Neuronal stem cell (in vitro differentiated cells): ENCODE results near the gene SLC19A1.
A peak's percentile ranks its signal among the peaks of the same experiment; 100 is the strongest.

Experiments used
- DNase-seq: peaks from one replicate; pipeline ENCODE4 v3.0.0-alpha.2; 2013; ENCODE audit warnings: low spot score
- H2AFZ ChIP-seq: one replicate; pipeline ENCODE4 v1.6.1; 2013; ENCODE audit warnings: mild to moderate bottlenecking, low read length, inconsistent platforms
- H2AK5ac ChIP-seq: 2 replicates; pipeline ENCODE4 v1.6.1; 2013; ENCODE audit warnings: low read depth, mild to moderate bottlenecking, inconsistent platforms, low read length, moderate library complexity, mixed read lengths
- H2BK120ac ChIP-seq: 2 replicates; pipeline ENCODE4 v1.6.1; 2013; ENCODE audit warnings: low read depth, mild to moderate bottlenecking, inconsistent platforms, low read length, moderate library complexity, mixed read lengths
- H2BK12ac ChIP-seq: one replicate; pipeline ENCODE4 v1.6.1; 2013; ENCODE audit warnings: low read length, inconsistent platforms
- H2BK15ac ChIP-seq: 2 replicates; pipeline ENCODE4 v1.6.1; 2013; ENCODE audit warnings: mild to moderate bottlenecking, low read length, inconsistent platforms, mixed read lengths
- H2BK5ac ChIP-seq: one replicate; pipeline ENCODE4 v1.6.1; 2013; ENCODE audit warnings: inconsistent platforms, mild to moderate bottlenecking, low read length, moderate library complexity
- H3K14ac ChIP-seq: one replicate; pipeline ENCODE4 v1.6.1; 2013; ENCODE audit warnings: low read length, inconsistent platforms
- H3K18ac ChIP-seq: 2 replicates; pipeline ENCODE4 v1.6.1; 2013; ENCODE audit warnings: low read length, inconsistent platforms
- H3K23ac ChIP-seq: 2 replicates; pipeline ENCODE4 v1.6.1; 2013; ENCODE audit warnings: low read depth, mild to moderate bottlenecking, mixed read lengths, low read length, inconsistent platforms; ENCODE audit not compliant: poor library complexity
- H3K27ac ChIP-seq: replicated peaks from 3 replicates; pipeline ENCODE4 v1.5.1; 2013; ENCODE audit warnings: low read length, inconsistent platforms
- H3K27me3 ChIP-seq, 3 experiments: 2 replicates each; pipeline ENCODE4 v1.6.1; 2013; ENCODE audit warnings: low read length in 3 of 3, mild to moderate bottlenecking in 2 of 3, inconsistent platforms in 1 of 3, low read depth in 1 of 3, mixed read lengths in 1 of 3, moderate library complexity in 1 of 3; ENCODE audit not compliant: control insufficient read depth in 3 of 3, insufficient read depth in 3 of 3
- H3K36me3 ChIP-seq, 2 donors: replicated peaks in 1 of 2; 2 replicates each; pipeline ENCODE4 v1.6.1; 2013; ENCODE audit warnings: low read length in 2 of 2; ENCODE audit not compliant: control insufficient read depth in 2 of 2, insufficient read depth in 2 of 2
- H3K4ac ChIP-seq: 2 replicates; pipeline ENCODE4 v1.6.1; 2013; ENCODE audit warnings: inconsistent platforms, mild to moderate bottlenecking, low read length, moderate library complexity
- H3K4me1 ChIP-seq, 2 donors: 1 replicate in 1 of 2; 2 replicates in 1 of 2; pipeline ENCODE4 v1.6.1; 2013; ENCODE audit warnings: low read length in 2 of 2, low read depth in 1 of 2; ENCODE audit not compliant: control insufficient read depth in 2 of 2, insufficient read depth in 1 of 2
- H3K4me2 ChIP-seq: one replicate; pipeline ENCODE4 v1.6.1; 2013; ENCODE audit warnings: mild to moderate bottlenecking, low read length, inconsistent platforms; ENCODE audit not compliant: insufficient read depth, poor library complexity, severe bottlenecking
- H3K4me3 ChIP-seq, 2 donors: 2 replicates each; pipeline ENCODE4 v1.5.1; 2013; ENCODE audit warnings: low read length in 2 of 2, mild to moderate bottlenecking in 2 of 2, inconsistent platforms in 1 of 2, moderate library complexity in 1 of 2
- H3K79me1 ChIP-seq: one replicate; pipeline ENCODE4 v1.6.1; 2013; ENCODE audit warnings: low read depth, mild to moderate bottlenecking, inconsistent platforms, low read length, moderate library complexity
- H3K9ac ChIP-seq: one replicate; pipeline ENCODE4 v1.6.1; 2013; ENCODE audit warnings: mild to moderate bottlenecking, low read depth, low read length, inconsistent platforms; ENCODE audit not compliant: poor library complexity
- H3K9me3 ChIP-seq, 2 donors: replicated peaks in 1 of 2; 2 replicates each; pipeline versions ENCODE3 to v1.6.1; 2013; ENCODE audit warnings: low read length in 2 of 2, mild to moderate bottlenecking in 2 of 2, inconsistent platforms in 1 of 2, low read depth in 1 of 2, mixed read lengths in 1 of 2, moderate library complexity in 1 of 2; ENCODE audit not compliant: control insufficient read depth in 2 of 2, insufficient read depth in 1 of 2
- H4K8ac ChIP-seq: one replicate; pipeline ENCODE4 v1.6.1; 2013; ENCODE audit warnings: low read depth, mild to moderate bottlenecking, inconsistent platforms, low read length, moderate library complexity
- H4K91ac ChIP-seq: one replicate; pipeline ENCODE4 v1.6.1; 2013; ENCODE audit warnings: low read length, low read depth, mild to moderate bottlenecking, inconsistent platforms; ENCODE audit not compliant: poor library complexity
- WGBS, 2 donors: extraction: QIAGEN DNeasy Blood & Tissue Kit; methylation state at CpG; one replicate each; pipeline ENCODE4 v1.1.7; 2013; ENCODE audit warnings: missing lambda C conversion rate in 2 of 2, mixed read lengths in 1 of 2; ENCODE audit not compliant: insufficient read length in 2 of 2, insufficient replicate concordance in 1 of 2; ENCODE audit errors: extremely low coverage in 2 of 2; 5-methylcytosine and 5-hydroxymethylcytosine counted together

Gene SLC19A1

GRCh38 chr21:45573452-45574035 is 31.3 kb upstream of the SLC19A1 start:
- no peak overlapping the region for H3K4ac ChIP-seq
- H3K79me1 ChIP-seq: no peaks in the 10 kb centered on the region
- H3K9me3 ChIP-seq: no peaks in the 10 kb centered on the region
- peak overlapping the region; percentile 87 for H2AFZ ChIP-seq
- H2BK15ac ChIP-seq: no peak overlapping the region
- H2BK5ac ChIP-seq: no peak overlapping the region
- no peaks in the 10 kb centered on the region for H3K36me3 ChIP-seq
- H2BK120ac ChIP-seq: no peak overlapping the region
- no peak overlapping the region for H3K4me3 ChIP-seq
- H4K91ac ChIP-seq: no peak overlapping the region
- no peak overlapping the region for H2BK12ac ChIP-seq
- WGBS, 2 donors: no CpG with 5 or more reads among the region's 14 CpGs
- no peak overlapping the region for H3K14ac ChIP-seq
- H3K4me2 ChIP-seq: no peak overlapping the region
- H3K9ac ChIP-seq: no peak overlapping the region
- peak overlapping the region; percentile 90 for H3K18ac ChIP-seq
- H4K8ac ChIP-seq: no peak overlapping the region
- H3K27me3 ChIP-seq: peaks cover 0 to 45% (median 0%) of the 10 kb centered on the region in 3 experiments
- no peak for DNase-seq
- peak overlapping the region; percentile 6 for H3K23ac ChIP-seq
- H3K27ac ChIP-seq: no peak overlapping the region
- no peak overlapping the region for H2AK5ac ChIP-seq
- peaks cover 9 to 12% of the 10 kb centered on the region in 2 donors for H3K4me1 ChIP-seq

- Histone ChIP-seq H2BK12ac (no peak overlapping the region), H3K27ac (no peak overlapping the region), H2BK15ac (no peak overlapping the region), H3K4me3 (no peak overlapping the region), H2AFZ (no peak overlapping the region), H4K91ac (no peak overlapping the region), H3K14ac (no peak overlapping the region), H3K4ac (no peak overlapping the region), H3K79me1 (no peaks in the 10 kb centered on the region), H3K9me3 (no peaks in the 10 kb centered on the region), H3K27me3 (peaks cover 0 to 42% (median 0%) of the 10 kb centered on the region in 3 experiments), H2BK5ac (no peak overlapping the region), H3K4me1 (peaks cover 9 to 14% of the 10 kb centered on the region in 2 donors), H3K23ac (no peak overlapping the region), H3K36me3 (no peaks in the 10 kb centered on the region), H3K4me2 (no peak overlapping the region), H2BK120ac (no peak overlapping the region), H3K18ac (no peak overlapping the region), H2AK5ac (no peak overlapping the region), H4K8ac (no peak overlapping the region), H3K9ac (no peak overlapping the region)
- no CpG with 5 or more reads among the region's 11 CpGs for WGBS, 2 donors
- DNase-seq: no peak
Measured at GRCh38 chr21:45572783-45573451, 30.7 kb upstream of the SLC19A1 start.

GRCh38 chr21:45572231-45572630 is 30.0 kb upstream of the SLC19A1 start:
- Histone ChIP-seq H2BK120ac (no peak overlapping the region), H3K4me3 (peak overlapping the region in 1 of 2 donors; percentile 37), H3K27ac (no peak overlapping the region), H2BK12ac (peak overlapping the region; percentile 16), H2AK5ac (peak overlapping the region; percentile 10), H3K4me1 (peaks cover 9 to 18% of the 10 kb centered on the region in 2 donors), H3K18ac (peak overlapping the region; percentile 69), H3K79me1 (no peaks in the 10 kb centered on the region), H3K23ac (no peak overlapping the region), H2BK15ac (no peak overlapping the region), H3K14ac (no peak overlapping the region), H3K4me2 (no peak overlapping the region), H4K91ac (no peak overlapping the region), H3K36me3 (no peaks in the 10 kb centered on the region), H4K8ac (no peak overlapping the region), H2BK5ac (no peak overlapping the region), H3K4ac (peak overlapping the region; percentile 90), H2AFZ (no peak overlapping the region), H3K27me3 (peaks cover 0 to 42% (median 0%) of the 10 kb centered on the region in 3 experiments), H3K9ac (no peak overlapping the region), H3K9me3 (no peaks in the 10 kb centered on the region)
- DNase-seq: no peak
- WGBS, 2 donors: no CpG with 5 or more reads among the region's 8 CpGs

GRCh38 chr21:45571641-45572040 is 29.4 kb upstream of the SLC19A1 start:
- Histone ChIP-seq H3K9ac (no peak overlapping the region), H2BK15ac (no peak overlapping the region), H3K27me3 (peaks cover 0 to 41% (median 0%) of the 10 kb centered on the region in 3 experiments), H3K4me2 (no peak overlapping the region), H2AFZ (peak overlapping the region; percentile 39), H4K91ac (no peak overlapping the region), H3K14ac (no peak overlapping the region), H2BK120ac (no peak overlapping the region), H3K4ac (no peak overlapping the region), H3K23ac (no peak overlapping the region), H2AK5ac (no peak overlapping the region), H3K4me1 (peaks cover 9 to 18% of the 10 kb centered on the region in 2 donors), H2BK12ac (no peak overlapping the region), H3K18ac (no peak overlapping the region), H2BK5ac (no peak overlapping the region), H3K27ac (no peak overlapping the region), H3K79me1 (no peaks in the 10 kb centered on the region), H3K9me3 (no peaks in the 10 kb centered on the region), H3K36me3 (no peaks in the 10 kb centered on the region), H4K8ac (no peak overlapping the region), H3K4me3 (no peak overlapping the region)
- WGBS, 2 donors: no CpG with 5 or more reads among the region's 15 CpGs
- DNase-seq: no peak
